Neural progenitor cell (in vitro differentiated cells): ENCODE measurements around the gene LTBP1. TPM values are rescaled to one million over a fixed set of nuclear protein-coding genes. Genes with fewer than 3 reads are reported as not detected.

Source experiments
- DNase-seq: peaks from one replicate; pipeline ENCODE4 v3.0.0-alpha.2; 2016; ENCODE audit warnings: low spot score
- H2AFZ ChIP-seq: fragments of 200-600 bp; sonication (generic); replicated peaks from 2 replicates; pipeline ENCODE4 v1.6.1; 2016; ENCODE audit warnings: antibody characterized with exemption
- H3F3A ChIP-seq: fragments of 200-600 bp; sonication (generic); 2 replicates; pipeline ENCODE4 v1.6.1; 2016; ENCODE audit warnings: antibody characterized with exemption, low read depth
- H3K27ac ChIP-seq: fragments of 200-600 bp; sonication (generic); 2 replicates; pipeline ENCODE4 v1.5.1; 2016; ENCODE audit warnings: mild to moderate bottlenecking
- H3K27me3 ChIP-seq: fragments of 200-600 bp; sonication (generic); 2 replicates; pipeline ENCODE4 v1.6.1; 2016; ENCODE audit warnings: mild to moderate bottlenecking, moderate library complexity
- H3K36me3 ChIP-seq: fragments of 200-600 bp; sonication (generic); 2 replicates; pipeline ENCODE4 v1.5.1; 2016
- H3K4me1 ChIP-seq: fragments of 200-600 bp; sonication (generic); 2 replicates; pipeline ENCODE4 v1.6.1; 2016; ENCODE audit warnings: mixed run types
- H3K4me2 ChIP-seq: fragments of 200-600 bp; sonication (generic); 2 replicates; pipeline ENCODE4 v1.6.1; 2016
- H3K4me3 ChIP-seq: fragments of 200-600 bp; sonication (generic); 2 replicates; pipeline ENCODE4 v1.5.1; 2016
- H3K79me2 ChIP-seq: fragments of 200-600 bp; sonication (generic); 2 replicates; pipeline ENCODE4 v1.6.1; 2016; ENCODE audit warnings: low read depth
- H3K9ac ChIP-seq: fragments of 200-600 bp; sonication (generic); 2 replicates; pipeline ENCODE4 v1.6.1; 2016
- H3K9me3 ChIP-seq: fragments of 200-600 bp; sonication (generic); 2 replicates; pipeline ENCODE4 v1.5.1; 2016; ENCODE audit warnings: low read depth
- H4K20me1 ChIP-seq: fragments of 200-600 bp; sonication (generic); 2 replicates; pipeline ENCODE4 v1.6.1; 2016; ENCODE audit warnings: low read depth
- H3K27ac Mint-ChIP-seq: 3 replicates; pipeline ENCODE4 v1.8.0; 2021; ENCODE audit warnings: mixed read lengths
- H3K27me3 Mint-ChIP-seq: 2 replicates; pipeline ENCODE4 v1.8.0; 2022; ENCODE audit warnings: low read depth, mild to moderate bottlenecking, inconsistent platforms, moderate library complexity, mixed read lengths; ENCODE audit not compliant: insufficient read depth
- H3K36me3 Mint-ChIP-seq: 3 replicates; pipeline ENCODE4 v1.8.0; 2021; ENCODE audit warnings: mixed read lengths
- H3K4me1 Mint-ChIP-seq: 3 replicates; pipeline ENCODE4 v1.8.0; 2021; ENCODE audit warnings: mixed read lengths
- H3K4me3 Mint-ChIP-seq: 3 replicates; pipeline ENCODE4 v1.8.0; 2021; ENCODE audit warnings: mild to moderate bottlenecking, moderate library complexity, mixed read lengths
- H3K9me3 Mint-ChIP-seq: 3 replicates; pipeline ENCODE4 v1.8.0; 2020; ENCODE audit warnings: mixed read lengths
- EZH2 ChIP-seq: fragments of 200-600 bp; sonication (generic); IDR thresholded peaks from 2 replicates; pipeline ENCODE4 v1.6.1; 2017; ENCODE audit warnings: antibody characterized with exemption, mild to moderate bottlenecking, moderate library complexity
- EZH2phosphoT487 ChIP-seq: fragments of 200-600 bp; sonication (generic); IDR thresholded peaks from 2 replicates; pipeline ENCODE4 v1.6.1; 2017; ENCODE audit warnings: antibody characterized with exemption
- total RNA-seq: library from RNA; depleted of rRNA; stranded (reverse); fragments of >200 nt; gene quantifications from 2 replicates; pipeline ENCODE4 v1.2.3, GENCODE V29; 2015; ENCODE audit warnings: low replicate concordance
- TF ChIP-seq, protein P1 (sequence below): fragments of 200-600 bp; sonication (generic); IDR thresholded peaks from 2 replicates; pipeline ENCODE4 v1.5.1; 2017; ENCODE audit warnings: antibody characterized with exemption, mild to moderate bottlenecking

The LTBP1 gene
- total RNA-seq, 1 donor from 2014 or later: 50.5 TPM

DNA sequence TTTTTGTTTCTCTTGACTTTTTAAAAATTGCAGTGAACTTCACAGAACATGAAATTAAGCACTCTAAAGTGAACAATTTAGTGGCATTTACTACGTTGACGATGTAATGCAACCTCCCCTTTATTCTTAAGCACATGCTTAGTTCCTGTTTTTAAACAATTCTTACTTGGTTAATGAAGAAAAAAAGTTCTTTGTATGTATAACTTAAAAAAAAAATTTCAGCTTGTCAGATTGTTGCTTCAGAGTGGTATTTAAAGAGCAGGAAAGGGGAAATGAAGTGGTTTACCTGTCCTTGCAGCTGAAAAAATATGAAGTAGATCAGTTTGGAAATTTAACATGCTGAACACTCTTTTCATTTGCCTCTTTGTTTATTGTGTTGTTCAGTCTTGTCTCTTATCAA lies 434.0 kb downstream of the LTBP1 start:
- H3F3A ChIP-seq: peaks cover 23% of the 10 kb centered on the region
- H3K9me3 ChIP-seq: no peaks in the 10 kb centered on the region
- DNase-seq: no peak
- Mint-ChIP-seq H3K36me3 (peaks cover 3% of the 10 kb centered on the region), H3K4me1 (peaks cover 20% of the 10 kb centered on the region), H3K27me3 (peaks cover 2% of the 10 kb centered on the region), H3K27ac (no peak overlapping the region), H3K4me3 (no peak overlapping the region), H3K9me3 (peaks cover 2% of the 10 kb centered on the region)
- H4K20me1 ChIP-seq: peaks cover 4% of the 10 kb centered on the region
- no peak overlapping the region for H2AFZ ChIP-seq
- H3K79me2 ChIP-seq: no peaks in the 10 kb centered on the region
- no peak overlapping the region for H3K27ac ChIP-seq
- H3K27me3 ChIP-seq: no peaks in the 10 kb centered on the region
- no peak overlapping the region for H3K9ac ChIP-seq
- H3K4me2 ChIP-seq: no peak overlapping the region
- H3K36me3 ChIP-seq: no peaks in the 10 kb centered on the region
- H3K4me1 ChIP-seq: peaks cover 19% of the 10 kb centered on the region
- no peak overlapping the region for H3K4me3 ChIP-seq
- TF ChIP-seq EZH2: no peak

DNA sequence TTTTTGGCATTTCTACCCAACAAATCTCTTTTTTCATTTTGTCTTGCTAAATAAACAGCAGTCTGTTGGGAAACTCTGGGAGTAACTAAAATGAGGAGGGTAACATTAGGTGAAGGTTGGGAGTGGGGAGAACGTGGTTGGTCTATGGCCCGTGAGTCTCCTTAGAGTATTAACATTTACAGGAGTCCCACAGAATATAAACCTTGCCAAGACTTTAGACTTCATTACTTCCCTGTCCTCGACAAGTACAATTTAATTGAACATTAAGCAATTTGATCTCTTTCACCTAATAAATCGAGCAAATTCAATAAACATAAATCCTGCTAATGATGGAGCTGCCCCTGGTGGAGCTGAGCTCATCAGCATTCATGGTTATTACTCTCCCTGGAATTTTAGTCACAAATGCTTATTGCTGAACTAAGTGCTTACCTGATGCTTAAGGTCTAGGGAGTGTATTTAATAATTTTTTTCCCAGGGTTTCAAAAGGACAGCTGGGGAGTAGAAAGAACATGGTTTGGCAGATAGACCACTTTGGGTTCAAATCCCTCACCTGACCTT lies 434.6 kb downstream of the LTBP1 start:
- no peaks in the 10 kb centered on the region for H3K36me3 ChIP-seq
- Mint-ChIP-seq H3K36me3 (peaks cover 3% of the 10 kb centered on the region), H3K4me3 (no peak overlapping the region), H3K9me3 (peaks cover 2% of the 10 kb centered on the region), H3K27ac (no peak overlapping the region), H3K27me3 (peaks cover 2% of the 10 kb centered on the region), H3K4me1 (peaks cover 20% of the 10 kb centered on the region)
- H4K20me1 ChIP-seq: peaks cover 4% of the 10 kb centered on the region
- no peak overlapping the region for H2AFZ ChIP-seq
- H3K27me3 ChIP-seq: no peaks in the 10 kb centered on the region
- no peak overlapping the region for H3K4me2 ChIP-seq
- H3K4me1 ChIP-seq: peaks cover 17% of the 10 kb centered on the region
- H3F3A ChIP-seq: peaks cover 23% of the 10 kb centered on the region
- no peak for DNase-seq
- H3K79me2 ChIP-seq: no peaks in the 10 kb centered on the region
- H3K27ac ChIP-seq: no peak overlapping the region
- no peak overlapping the region for H3K4me3 ChIP-seq
- no peak overlapping the region for H3K9ac ChIP-seq
- H3K9me3 ChIP-seq: no peaks in the 10 kb centered on the region
- TF ChIP-seq EZH2phosphoT487 (no peak), EZH2 (no peak)
- TF ChIP-seq, protein P1, sequence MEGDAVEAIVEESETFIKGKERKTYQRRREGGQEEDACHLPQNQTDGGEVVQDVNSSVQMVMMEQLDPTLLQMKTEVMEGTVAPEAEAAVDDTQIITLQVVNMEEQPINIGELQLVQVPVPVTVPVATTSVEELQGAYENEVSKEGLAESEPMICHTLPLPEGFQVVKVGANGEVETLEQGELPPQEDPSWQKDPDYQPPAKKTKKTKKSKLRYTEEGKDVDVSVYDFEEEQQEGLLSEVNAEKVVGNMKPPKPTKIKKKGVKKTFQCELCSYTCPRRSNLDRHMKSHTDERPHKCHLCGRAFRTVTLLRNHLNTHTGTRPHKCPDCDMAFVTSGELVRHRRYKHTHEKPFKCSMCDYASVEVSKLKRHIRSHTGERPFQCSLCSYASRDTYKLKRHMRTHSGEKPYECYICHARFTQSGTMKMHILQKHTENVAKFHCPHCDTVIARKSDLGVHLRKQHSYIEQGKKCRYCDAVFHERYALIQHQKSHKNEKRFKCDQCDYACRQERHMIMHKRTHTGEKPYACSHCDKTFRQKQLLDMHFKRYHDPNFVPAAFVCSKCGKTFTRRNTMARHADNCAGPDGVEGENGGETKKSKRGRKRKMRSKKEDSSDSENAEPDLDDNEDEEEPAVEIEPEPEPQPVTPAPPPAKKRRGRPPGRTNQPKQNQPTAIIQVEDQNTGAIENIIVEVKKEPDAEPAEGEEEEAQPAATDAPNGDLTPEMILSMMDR: no peak

DNA sequence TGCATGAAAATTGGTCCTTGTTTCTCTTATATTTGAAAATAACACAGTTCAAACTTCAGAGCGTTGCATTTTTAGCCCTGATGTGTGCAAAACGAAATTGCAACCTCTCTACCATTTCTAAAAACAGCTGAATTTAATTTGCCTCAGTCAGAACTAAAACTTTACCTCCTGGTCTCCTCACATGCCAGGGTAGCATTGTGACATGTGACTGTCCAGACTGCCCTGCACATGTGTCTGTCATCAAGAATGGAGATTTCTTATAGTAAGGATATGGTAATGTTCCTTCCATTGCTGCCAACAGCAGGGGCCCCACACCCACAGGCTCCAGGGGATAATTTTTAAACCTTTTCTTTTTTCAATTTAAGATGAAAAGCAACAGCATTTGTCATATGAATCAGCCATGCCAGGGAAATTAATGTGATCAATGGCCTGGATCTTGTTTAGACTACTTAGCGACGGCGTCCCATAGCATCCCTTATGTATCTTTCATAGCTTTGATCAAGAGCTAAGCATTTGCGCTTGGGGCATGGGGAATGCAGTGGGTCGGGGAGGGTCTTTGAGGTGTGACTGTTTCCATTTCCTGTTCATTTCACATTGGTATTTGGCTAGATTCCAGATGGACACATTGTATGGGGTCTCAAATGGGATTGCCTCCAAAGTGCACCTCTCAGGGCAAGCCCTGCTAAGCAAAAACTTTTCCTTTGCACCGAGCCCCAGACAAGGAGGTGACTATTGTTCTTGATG lies 437.3 kb downstream of the LTBP1 start:
- Histone ChIP-seq H3K27ac (no peak overlapping the region), H3K79me2 (no peaks in the 10 kb centered on the region), H3K27me3 (no peaks in the 10 kb centered on the region), H3K9me3 (no peaks in the 10 kb centered on the region), H3K4me2 (no peak overlapping the region), H3K9ac (no peak overlapping the region), H2AFZ (no peak overlapping the region), H3K4me3 (no peak overlapping the region), H3K36me3 (no peaks in the 10 kb centered on the region), H3F3A (peaks cover 12% of the 10 kb centered on the region), H4K20me1 (peaks cover 4% of the 10 kb centered on the region), H3K4me1 (peaks cover 9% of the 10 kb centered on the region)
- Mint-ChIP-seq H3K27me3 (peaks cover 2% of the 10 kb centered on the region), H3K36me3 (no peaks in the 10 kb centered on the region), H3K9me3 (peaks cover 2% of the 10 kb centered on the region), H3K4me1 (peaks cover 15% of the 10 kb centered on the region), H3K4me3 (no peak overlapping the region), H3K27ac (no peak overlapping the region)
- DNase-seq: no peak
- TF ChIP-seq, protein P1: no peak
- TF ChIP-seq EZH2phosphoT487: no peak
- no peak for TF ChIP-seq EZH2

DNA sequence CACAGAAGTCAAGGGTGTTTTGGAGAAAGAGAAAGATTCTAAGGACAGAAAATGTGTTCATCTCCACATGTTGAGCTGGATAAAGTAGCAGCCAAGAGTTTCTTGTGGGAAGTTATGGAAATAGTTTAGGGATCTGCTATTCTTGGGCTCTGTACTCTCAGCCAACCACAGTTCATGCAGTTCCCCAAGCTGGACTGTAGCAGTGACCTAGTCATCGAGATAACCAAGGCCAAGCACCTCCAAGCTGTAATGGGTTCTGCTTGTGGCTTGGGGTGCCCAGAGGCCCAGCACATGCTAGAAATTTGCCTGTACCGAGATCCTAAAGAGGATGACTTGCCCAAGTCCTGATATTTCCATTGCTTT lies 437.8 kb downstream of the LTBP1 start:
- Histone ChIP-seq H3K27ac (no peak overlapping the region), H3K27me3 (no peaks in the 10 kb centered on the region), H2AFZ (no peak overlapping the region), H4K20me1 (no peaks in the 10 kb centered on the region), H3K4me1 (peaks cover 3% of the 10 kb centered on the region), H3K9me3 (no peaks in the 10 kb centered on the region), H3K36me3 (no peaks in the 10 kb centered on the region), H3F3A (peaks cover 6% of the 10 kb centered on the region), H3K9ac (no peak overlapping the region), H3K4me2 (no peak overlapping the region), H3K79me2 (no peaks in the 10 kb centered on the region), H3K4me3 (no peak overlapping the region)
- Mint-ChIP-seq H3K4me1 (peaks cover 12% of the 10 kb centered on the region), H3K36me3 (no peaks in the 10 kb centered on the region), H3K9me3 (peaks cover 2% of the 10 kb centered on the region), H3K27me3 (peaks cover 2% of the 10 kb centered on the region), H3K27ac (no peak overlapping the region), H3K4me3 (no peak overlapping the region)
- no peak for DNase-seq
- TF ChIP-seq EZH2phosphoT487 (no peak), EZH2 (no peak)
- TF ChIP-seq, protein P1: no peak
